Measurements from ENCODE around the gene GPR152.
A peak's percentile ranks its signal among the peaks of the same experiment; 100 is the strongest.

The GPR152 gene

DNA sequence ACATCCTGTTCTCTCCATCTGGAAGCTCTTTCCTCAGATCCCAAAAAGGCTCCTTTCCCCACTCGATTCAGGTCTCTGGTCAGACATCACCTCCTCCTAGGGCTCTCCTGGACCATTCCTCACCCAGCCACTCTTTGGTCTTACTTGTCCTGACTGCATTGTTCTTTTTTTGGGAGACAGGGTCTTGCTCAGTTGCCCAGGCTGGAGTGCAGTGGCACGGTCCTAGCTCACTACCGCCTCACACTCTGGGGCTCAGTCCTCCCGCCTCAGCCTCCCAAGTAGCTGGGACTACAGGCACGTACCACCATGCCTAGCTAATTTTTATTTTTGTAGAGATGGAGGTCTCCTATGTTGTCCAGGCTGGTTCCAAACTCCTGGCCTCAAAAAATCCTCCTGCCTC lies 7.0 kb downstream of the GPR152 start:
- H3K27ac ChIP-seq (ENCODE audit: low read depth, low read length): no peak overlapping the region
- H3K36me3 ChIP-seq (ENCODE audit: control insufficient read depth, insufficient read depth, low read length): peaks cover 14% of the 10 kb centered on the region
- no peaks in the 10 kb centered on the region for H3K9me3 ChIP-seq (ENCODE audit: control insufficient read depth, insufficient read depth, low read length)
- no peaks in the 10 kb centered on the region for H3K27me3 ChIP-seq (ENCODE audit: control insufficient read depth, insufficient read depth, low read length)
- H3K4me3 ChIP-seq (ENCODE audit: low read depth, low read length): no peak overlapping the region
- H3K4me1 ChIP-seq (ENCODE audit: control insufficient read depth, insufficient read depth, low read length): no peaks in the 10 kb centered on the region
- no peak overlapping the region for H3K9ac ChIP-seq (ENCODE audit: low read depth, low read length)

- peaks cover 39% of the 10 kb centered on the region for H3K36me3 ChIP-seq (ENCODE audit: control insufficient read depth, insufficient read depth, low read length)
- peaks cover 3% of the 10 kb centered on the region; the same call in 1 of the 2 replicates for H3K4me1 ChIP-seq (ENCODE audit: control insufficient read depth, insufficient read depth, low read length)
- H3K27me3 ChIP-seq (ENCODE audit: control insufficient read depth, insufficient read depth, low read length): no peaks in the 10 kb centered on the region
- peak overlapping the region; percentile 70 for H3K4me3 ChIP-seq (ENCODE audit: low read depth, low read length)
- H3K9ac ChIP-seq (ENCODE audit: low read depth, low read length): no peak overlapping the region
- H3K9me3 ChIP-seq (ENCODE audit: control insufficient read depth, insufficient read depth, low read length): no peaks in the 10 kb centered on the region
- H3K27ac ChIP-seq (ENCODE audit: low read depth, low read length): peak overlapping the region; percentile 46
Measured at GRCh38 chr11:67442504-67443404, 9.8 kb downstream of the GPR152 start.

DNA sequence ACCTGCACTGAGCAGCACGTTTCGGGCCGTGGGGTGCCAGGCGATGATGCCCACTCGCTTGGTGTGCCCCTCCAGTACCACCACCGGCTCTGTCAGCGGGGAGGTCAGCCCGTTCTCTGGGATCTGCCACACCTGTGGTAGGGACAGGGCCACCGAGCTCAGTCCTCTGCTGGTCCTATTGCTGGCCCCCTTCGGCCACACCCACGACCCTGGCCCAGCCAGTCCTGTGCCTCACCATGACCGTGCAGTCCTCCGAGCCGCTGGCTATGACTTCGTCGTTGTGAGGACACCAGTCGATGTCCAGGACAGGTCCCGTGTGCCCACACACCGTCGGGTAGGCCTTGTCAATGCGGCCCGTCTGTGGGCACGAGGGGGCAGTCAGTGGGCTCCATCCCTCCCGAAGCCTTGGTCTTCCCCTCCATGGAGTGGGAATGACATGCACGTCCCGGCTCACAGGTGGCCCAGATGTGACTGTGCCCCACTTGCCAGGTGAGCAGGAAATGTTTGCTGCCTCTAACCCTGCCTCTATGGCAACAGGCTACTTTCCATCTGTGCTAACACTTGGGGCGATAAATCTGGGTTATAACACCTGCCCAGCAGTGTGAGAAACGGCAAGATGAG lies 10.7 kb downstream of the GPR152 start:
- peaks cover 10% of the 10 kb centered on the region for H3K4me1 ChIP-seq (ENCODE audit: control insufficient read depth, insufficient read depth, low read length)
- H3K9ac ChIP-seq (ENCODE audit: low read depth, low read length): no peak overlapping the region
- no peak overlapping the region for H3K27ac ChIP-seq (ENCODE audit: low read depth, low read length)
- H3K27me3 ChIP-seq (ENCODE audit: control insufficient read depth, insufficient read depth, low read length): no peaks in the 10 kb centered on the region
- peaks cover 42% of the 10 kb centered on the region for H3K36me3 ChIP-seq (ENCODE audit: control insufficient read depth, insufficient read depth, low read length)
- no peaks in the 10 kb centered on the region for H3K9me3 ChIP-seq (ENCODE audit: control insufficient read depth, insufficient read depth, low read length)
- no peak overlapping the region for H3K4me3 ChIP-seq (ENCODE audit: low read depth, low read length)

DNA sequence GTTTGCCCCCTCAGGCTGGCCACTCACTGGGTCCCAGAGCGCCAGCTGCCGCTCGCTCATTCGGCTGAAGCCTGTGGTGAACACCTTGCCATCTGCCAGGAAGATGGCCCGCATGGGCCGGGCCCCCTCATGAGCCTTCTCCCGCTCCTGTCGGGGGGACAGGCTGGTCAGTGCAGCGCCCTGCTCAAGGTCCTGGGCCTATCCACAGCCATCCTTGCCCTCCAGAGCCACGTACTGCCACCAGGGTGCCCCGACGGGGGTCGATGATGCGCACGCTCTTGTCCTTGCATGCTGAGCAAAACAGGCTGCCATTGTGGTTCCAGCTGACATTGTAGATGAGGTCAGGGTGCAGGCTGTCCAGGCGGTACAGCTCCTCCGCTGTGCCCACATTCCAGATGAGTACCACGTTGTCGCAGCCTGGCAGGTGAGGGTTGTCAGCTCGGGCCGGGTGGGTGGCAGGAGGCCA lies 11.4 kb downstream of the GPR152 start:
- Histone ChIP-seq H3K9ac (ENCODE audit: low read depth, low read length) (no peak overlapping the region), H3K27ac (ENCODE audit: low read depth, low read length) (no peak overlapping the region), H3K4me1 (ENCODE audit: control insufficient read depth, insufficient read depth, low read length) (peaks cover 14% of the 10 kb centered on the region)

GRCh38 chr11:67440229-67441097 lies 12.1 kb downstream of the GPR152 start:
- Histone ChIP-seq H3K4me3 (ENCODE audit: low read depth, low read length) (no peak overlapping the region), H3K9me3 (ENCODE audit: control insufficient read depth, insufficient read depth, low read length) (no peaks in the 10 kb centered on the region), H3K4me1 (ENCODE audit: control insufficient read depth, insufficient read depth, low read length) (peaks cover 17% of the 10 kb centered on the region), H3K36me3 (ENCODE audit: control insufficient read depth, insufficient read depth, low read length) (peaks cover 42% of the 10 kb centered on the region), H3K27me3 (ENCODE audit: control insufficient read depth, insufficient read depth, low read length) (no peaks in the 10 kb centered on the region), H3K27ac (ENCODE audit: low read depth, low read length) (no peak overlapping the region), H3K9ac (ENCODE audit: low read depth, low read length) (no peak overlapping the region)

More for the DNA sequence above, 11.4 kb downstream of the GPR152 start:
- no peak overlapping the region for H3K4me3 ChIP-seq (ENCODE audit: low read depth, low read length)
- H3K9me3 ChIP-seq (ENCODE audit: control insufficient read depth, insufficient read depth, low read length): no peaks in the 10 kb centered on the region
- H3K27me3 ChIP-seq (ENCODE audit: control insufficient read depth, insufficient read depth, low read length): no peaks in the 10 kb centered on the region
- H3K36me3 ChIP-seq (ENCODE audit: control insufficient read depth, insufficient read depth, low read length): peaks cover 42% of the 10 kb centered on the region

GRCh38 chr11:67439321-67440228 lies 13.0 kb downstream of the GPR152 start:
- Histone ChIP-seq H3K4me1 (ENCODE audit: control insufficient read depth, insufficient read depth, low read length) (peaks cover 17% of the 10 kb centered on the region), H3K27ac (ENCODE audit: low read depth, low read length) (peak overlapping the region; percentile 28), H3K4me3 (ENCODE audit: low read depth, low read length) (no peak overlapping the region), H3K27me3 (ENCODE audit: control insufficient read depth, insufficient read depth, low read length) (no peaks in the 10 kb centered on the region), H3K36me3 (ENCODE audit: control insufficient read depth, insufficient read depth, low read length) (peaks cover 48% of the 10 kb centered on the region), H3K9ac (ENCODE audit: low read depth, low read length) (no peak overlapping the region), H3K9me3 (ENCODE audit: control insufficient read depth, insufficient read depth, low read length) (no peaks in the 10 kb centered on the region)

DNA sequence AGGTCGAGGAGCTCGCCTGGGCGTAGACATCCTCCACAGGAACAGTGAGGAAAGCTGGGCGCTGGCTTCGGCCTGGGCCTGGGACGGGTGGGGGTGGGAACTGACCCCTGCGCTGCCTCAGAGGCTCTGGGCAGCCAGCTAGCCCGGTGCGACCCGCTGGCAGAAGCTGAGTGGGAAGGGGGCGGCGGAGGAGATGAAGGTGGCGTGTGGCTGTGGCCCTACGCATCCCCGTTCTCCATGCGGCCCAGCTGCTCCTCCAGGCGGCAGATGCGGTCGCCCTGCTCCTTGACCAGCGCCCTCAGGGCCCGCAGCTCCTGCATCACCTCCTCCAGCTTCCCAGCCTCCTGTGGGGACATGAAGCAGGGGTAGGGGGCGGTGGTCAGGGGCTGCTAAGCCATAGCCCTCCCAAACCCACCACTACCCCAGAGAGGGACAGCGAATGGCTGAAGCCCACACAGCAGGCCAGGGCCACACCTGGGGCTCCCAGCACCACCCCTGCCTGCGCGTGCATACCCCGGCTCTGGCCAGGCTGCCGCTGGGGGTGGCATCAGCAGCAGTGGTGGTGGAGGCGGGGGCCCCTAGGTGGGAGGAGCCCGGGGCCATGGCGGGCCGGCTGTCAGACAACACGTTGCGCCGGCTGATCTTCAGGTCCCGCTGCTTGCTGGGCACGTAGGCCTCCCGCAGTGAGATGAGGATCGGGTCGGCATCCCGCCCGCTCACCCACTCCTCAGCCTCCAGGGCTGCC lies 14.2 kb downstream of the GPR152 start:
- Histone ChIP-seq H3K4me1 (ENCODE audit: control insufficient read depth, insufficient read depth, low read length) (peaks cover 17% of the 10 kb centered on the region), H3K36me3 (ENCODE audit: control insufficient read depth, insufficient read depth, low read length) (peaks cover 61% of the 10 kb centered on the region), H3K27me3 (ENCODE audit: control insufficient read depth, insufficient read depth, low read length) (no peaks in the 10 kb centered on the region), H3K9me3 (ENCODE audit: control insufficient read depth, insufficient read depth, low read length) (no peaks in the 10 kb centered on the region), H3K27ac (ENCODE audit: low read depth, low read length) (peak overlapping the region; percentile 28), H3K9ac (ENCODE audit: low read depth, low read length) (no peak overlapping the region), H3K4me3 (ENCODE audit: low read depth, low read length) (no peak overlapping the region)

- Histone ChIP-seq H3K36me3 (ENCODE audit: control insufficient read depth, insufficient read depth, low read length) (peaks cover 66% of the 10 kb centered on the region), H3K27me3 (ENCODE audit: control insufficient read depth, insufficient read depth, low read length) (no peaks in the 10 kb centered on the region), H3K9ac (ENCODE audit: low read depth, low read length) (peak overlapping the region; percentile 40; the same call in 1 of the 2 replicates), H3K4me3 (ENCODE audit: low read depth, low read length) (no peak overlapping the region), H3K27ac (ENCODE audit: low read depth, low read length) (peak overlapping the region; percentile 84), H3K4me1 (ENCODE audit: control insufficient read depth, insufficient read depth, low read length) (peaks cover 17% of the 10 kb centered on the region), H3K9me3 (ENCODE audit: control insufficient read depth, insufficient read depth, low read length) (no peaks in the 10 kb centered on the region)
Measured at GRCh38 chr11:67437809-67438157, 14.7 kb downstream of the GPR152 start.

DNA sequence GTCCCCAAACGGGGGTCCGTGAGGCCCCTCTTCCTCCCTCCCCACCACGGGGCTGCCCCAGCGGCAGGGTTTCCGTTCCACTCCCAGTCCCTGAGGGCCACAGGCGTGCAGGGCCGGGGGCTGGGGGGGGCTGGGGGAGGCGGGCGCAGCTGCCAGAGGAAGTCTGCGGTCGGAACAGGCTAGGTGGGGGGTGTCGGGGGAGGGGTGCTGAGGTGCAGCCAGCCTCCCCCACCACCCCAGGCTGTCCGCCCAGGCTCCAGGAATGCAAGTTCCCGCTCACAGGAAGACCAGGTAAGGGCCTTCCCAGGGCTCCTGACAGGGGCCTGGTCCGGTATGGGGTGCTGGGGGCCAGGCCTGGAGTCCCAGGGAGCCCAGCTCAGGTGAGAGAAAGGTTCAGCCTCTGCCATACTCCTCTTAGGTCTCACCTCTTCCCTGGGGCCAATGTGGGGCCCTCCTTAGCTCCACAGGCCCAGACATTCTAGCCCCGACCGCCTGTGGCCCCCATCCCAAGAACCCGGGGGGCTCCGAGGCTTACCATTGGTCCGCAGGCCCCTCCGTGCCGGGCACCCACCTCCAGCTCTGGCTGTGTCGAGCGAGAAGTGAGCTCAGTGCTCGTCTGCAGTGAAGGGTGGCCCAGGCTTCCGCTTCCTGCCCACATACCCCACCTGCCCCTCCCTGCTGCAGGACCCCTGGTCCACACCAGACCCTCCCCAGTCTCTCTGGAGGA lies 15.3 kb downstream of the GPR152 start, which contains the start of gene PTPRCAP:
TSS of gene PTPRCAP (minus strand) at position 601 of the 727 bp plus-strand sequence. CDS start at position 538, 63 bp downstream.
- H3K27me3 ChIP-seq (ENCODE audit: control insufficient read depth, insufficient read depth, low read length): no peaks in the 10 kb centered on the region
- H3K27ac ChIP-seq (ENCODE audit: low read depth, low read length): peak within 1 kb of the TSS; percentile 90
- peaks cover 72% of the 10 kb centered on the region for H3K36me3 ChIP-seq (ENCODE audit: control insufficient read depth, insufficient read depth, low read length)
- no peak within 1 kb of the TSS for H3K4me3 ChIP-seq (ENCODE audit: low read depth, low read length)
- peaks cover 17% of the 10 kb centered on the region for H3K4me1 ChIP-seq (ENCODE audit: control insufficient read depth, insufficient read depth, low read length)
- no peaks in the 10 kb centered on the region for H3K9me3 ChIP-seq (ENCODE audit: control insufficient read depth, insufficient read depth, low read length)
- peak within 1 kb of the TSS; percentile 41 for H3K9ac ChIP-seq (ENCODE audit: low read depth, low read length)
